Suprapubic skin (tissue), 4 donors: ENCODE results near the gene FOXE1. TPM values are rescaled to one million over a fixed set of nuclear protein-coding genes. Genes with fewer than 3 reads are reported as not detected.

ENCODE experiments used
- DNase-seq, 2 donors: peaks; one replicate each; pipeline ENCODE4 v3.0.0-alpha.2; 2019; ENCODE audit warnings: low spot score in 2 of 2
- H3K27ac ChIP-seq: fragments of 200-600 bp; sonication (generic); one replicate; pipeline ENCODE4 v1.5.1; 2019
- H3K27me3 ChIP-seq: fragments of 200-600 bp; sonication (generic); one replicate; pipeline ENCODE4 v1.5.1; 2019
- H3K36me3 ChIP-seq: fragments of 200-600 bp; sonication (generic); one replicate; pipeline ENCODE4 v1.5.1; 2019
- H3K4me1 ChIP-seq: fragments of 200-600 bp; sonication (generic); one replicate; pipeline ENCODE4 v1.5.1; 2019
- H3K4me3 ChIP-seq: fragments of 200-600 bp; sonication (generic); one replicate; pipeline ENCODE4 v1.5.1; 2019; ENCODE audit warnings: mild to moderate bottlenecking
- H3K9me3 ChIP-seq: fragments of 200-600 bp; sonication (generic); one replicate; pipeline ENCODE4 v1.5.1; 2019
- CTCF ChIP-seq, 2 donors: fragments of 200-600 bp in 1 of 2; fragments of 450-650 bp in 1 of 2; sonication (generic) in 1 of 2; IDR thresholded peaks; one replicate each; pipeline ENCODE4 v1.5.1; 2016 to 2019; ENCODE audit warnings: antibody characterized with exemption in 2 of 2, mild to moderate bottlenecking in 1 of 2, moderate library complexity in 1 of 2
- EP300 ChIP-seq: sonication (generic); formaldehyde crosslinking; IDR thresholded peaks from one replicate; pipeline ENCODE4 v1.6.1; 2017; ENCODE audit warnings: antibody characterized with exemption
- POLR2A ChIP-seq, 2 donors: fragments of 450-650 bp; IDR thresholded peaks; one replicate each; pipeline ENCODE4 v1.6.1; 2017; ENCODE audit warnings: antibody characterized with exemption in 2 of 2, mild to moderate bottlenecking in 2 of 2, moderate library complexity in 2 of 2
- POLR2AphosphoS5 ChIP-seq, 3 donors: sonication (generic); formaldehyde crosslinking; IDR thresholded peaks; one replicate each; pipeline ENCODE4 v1.6.1; 2017; ENCODE audit warnings: antibody characterized with exemption in 3 of 3
- WGBS: methylation state at CpG from one replicate; pipeline ENCODE4 v1.1.5; 2018; 5-methylcytosine and 5-hydroxymethylcytosine counted together
- total RNA-seq, 4 donors: library from RNA; depleted of rRNA; stranded (reverse); fragments of >200 nt; gene quantifications; one replicate each; pipeline ENCODE4 v1.1.0, GENCODE V29; 2016

FOXE1 gene
- 1 to 10 TPM in 3 of 4 donors, under 1 TPM in 1; 0.48 to 3.9 (median 2.0) TPM for total RNA-seq

DNA sequence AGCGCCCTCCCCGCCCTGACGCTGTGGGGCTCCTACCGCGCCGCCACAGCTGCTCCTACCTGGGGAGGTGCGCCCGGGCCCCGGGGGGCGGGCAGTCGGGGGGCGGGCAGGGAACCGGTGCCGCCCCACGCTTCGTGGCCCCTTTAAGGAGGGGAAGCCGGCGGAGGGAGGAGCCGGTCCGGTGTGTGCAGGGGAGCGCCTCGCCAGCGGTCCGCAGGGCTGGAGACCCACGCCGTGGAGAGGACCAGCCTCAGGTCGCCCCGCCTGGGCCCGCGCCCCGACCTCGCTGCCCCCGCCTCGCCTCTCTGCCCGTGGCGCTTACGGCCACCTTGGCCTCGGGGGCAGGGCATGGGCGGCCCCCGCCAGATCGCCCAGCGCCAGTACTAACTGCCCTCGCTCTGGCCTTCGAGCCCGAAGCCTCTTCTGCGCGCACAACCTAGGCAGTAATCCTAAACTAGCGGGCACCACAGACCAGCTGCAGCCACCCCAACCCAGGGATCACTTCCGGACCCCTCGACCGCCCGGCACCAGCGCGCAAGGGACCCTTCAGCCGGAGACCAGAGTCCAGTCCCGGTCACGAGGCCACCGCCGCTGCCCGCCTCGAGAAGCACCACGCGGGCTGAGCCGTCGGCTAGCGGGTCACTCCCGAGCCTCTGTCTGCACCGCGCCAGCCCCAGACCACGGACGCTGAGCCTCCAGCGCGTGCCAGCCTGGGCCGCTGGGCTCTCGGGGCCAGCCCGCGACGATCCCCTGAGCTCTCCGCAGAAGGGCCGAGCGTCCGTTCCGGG is at the start of gene FOXE1:
Gene FOXE1 (plus strand): TSS at position 171 of the 788 bp plus-strand sequence. CDS start 689 bp downstream, outside the sequence.
- Histone ChIP-seq H3K4me1 (peaks cover 48% of the 10 kb centered on the region), H3K4me3 (peak within 1 kb of the TSS; percentile 50), H3K36me3 (no peaks in the 10 kb centered on the region), H3K27me3 (peaks cover 100% of the 10 kb centered on the region), H3K9me3 (no peaks in the 10 kb centered on the region), H3K27ac (no peak within 1 kb of the TSS)
- 0% methylated on average over 6 of the region's 83 CpGs for WGBS
- no peak for TF ChIP-seq EP300
- no peak for TF ChIP-seq POLR2AphosphoS5 (IDR thresholded peaks at IDR 0.05)
- TF ChIP-seq POLR2A (IDR thresholded peaks at IDR 0.05) = no peak
- no peak for DNase-seq

- peak overlapping the region; percentile 60 for H3K4me3 ChIP-seq
- TF ChIP-seq EP300 (no peak), POLR2AphosphoS5 (IDR thresholded peaks at IDR 0.05) (no peak), POLR2A (IDR thresholded peaks at IDR 0.05) (no peak), CTCF (IDR thresholded peaks at IDR 0.05) (no peak)
- H3K9me3 ChIP-seq = no peaks in the 10 kb centered on the region
- 90% methylated on average over 4 of the region's 5 CpGs for WGBS
- no peaks in the 10 kb centered on the region for H3K36me3 ChIP-seq
- H3K4me1 ChIP-seq = peaks cover 18% of the 10 kb centered on the region
- DNase-seq = no peak
- no peak overlapping the region for H3K27ac ChIP-seq
- H3K27me3 ChIP-seq = peaks cover 8% of the 10 kb centered on the region
Observed at GRCh38 chr9:97804059-97804365, 49.0 kb upstream of the FOXE1 start.

- Histone ChIP-seq H3K36me3 (no peaks in the 10 kb centered on the region), H3K4me3 (no peak overlapping the region), H3K9me3 (no peaks in the 10 kb centered on the region), H3K27ac (no peak overlapping the region), H3K4me1 (peaks cover 18% of the 10 kb centered on the region), H3K27me3 (peaks cover 8% of the 10 kb centered on the region)
- no peak for TF ChIP-seq POLR2AphosphoS5 (IDR thresholded peaks at IDR 0.05)
- TF ChIP-seq EP300 = no peak
- DNase-seq = no peak
- WGBS = 77% methylated on average over 2 of the region's 2 CpGs
Observed at GRCh38 chr9:97806721-97807120, 46.3 kb upstream of the FOXE1 start.

GRCh38 chr9:97807681-97808080 is 45.3 kb upstream of the FOXE1 start:
- H3K27me3 ChIP-seq = peaks cover 7% of the 10 kb centered on the region
- no peak for DNase-seq
- H3K4me1 ChIP-seq = peaks cover 12% of the 10 kb centered on the region
- H3K27ac ChIP-seq = no peak overlapping the region
- 48% methylated on average over 2 of the region's 2 CpGs for WGBS
- TF ChIP-seq POLR2A (IDR thresholded peaks at IDR 0.05) = no peak
- TF ChIP-seq CTCF (IDR thresholded peaks at IDR 0.05) = no peak
- no peak for TF ChIP-seq POLR2AphosphoS5 (IDR thresholded peaks at IDR 0.05)
- TF ChIP-seq EP300 = no peak
- H3K4me3 ChIP-seq = no peak overlapping the region
- no peaks in the 10 kb centered on the region for H3K9me3 ChIP-seq
- no peaks in the 10 kb centered on the region for H3K36me3 ChIP-seq

- 73% methylated on average over 5 of the region's 5 CpGs for WGBS
- TF ChIP-seq CTCF (IDR thresholded peaks at IDR 0.05) (no peak), EP300 (no peak), POLR2A (IDR thresholded peaks at IDR 0.05) (no peak), POLR2AphosphoS5 (IDR thresholded peaks at IDR 0.05) (no peak)
- no peaks in the 10 kb centered on the region for H3K9me3 ChIP-seq
- H3K27ac ChIP-seq = no peak overlapping the region
- DNase-seq = no peak
- H3K36me3 ChIP-seq = no peaks in the 10 kb centered on the region
- H3K27me3 ChIP-seq = peaks cover 6% of the 10 kb centered on the region
- H3K4me1 ChIP-seq = peaks cover 5% of the 10 kb centered on the region
- no peak overlapping the region for H3K4me3 ChIP-seq
Observed at GRCh38 chr9:97808415-97808814, 44.6 kb upstream of the FOXE1 start.

GRCh38 chr9:97808972-97809371 is 44.1 kb upstream of the FOXE1 start:
- no peak for TF ChIP-seq EP300
- no peak for TF ChIP-seq POLR2AphosphoS5 (IDR thresholded peaks at IDR 0.05)
- TF ChIP-seq CTCF (IDR thresholded peaks at IDR 0.05) = no peak
- TF ChIP-seq POLR2A (IDR thresholded peaks at IDR 0.05) = no peak
- WGBS = 58% methylated on average over 2 of the region's 2 CpGs
- H3K4me3 ChIP-seq = no peak overlapping the region
- no peaks in the 10 kb centered on the region for H3K4me1 ChIP-seq
- no peak for DNase-seq
- no peak overlapping the region for H3K27ac ChIP-seq
- H3K9me3 ChIP-seq = no peaks in the 10 kb centered on the region
- peaks cover under 1% of the 10 kb centered on the region for H3K27me3 ChIP-seq
- no peaks in the 10 kb centered on the region for H3K36me3 ChIP-seq
